Spinal cord (tissue), 10 donors: Measurements from ENCODE around the gene SLC6A7. TPM values are rescaled to one million over a fixed set of nuclear protein-coding genes. Genes with fewer than 3 reads are reported as not detected.

Experiments
- DNase-seq, 6 donors: peaks; one replicate each; pipeline versions ENCODE4 v3.0.0 to v3.0.0-alpha.2; 2013 to 2015; ENCODE audit warnings: low spot score in 6 of 6, low read depth in 4 of 6
- H3K27ac ChIP-seq: one replicate; pipeline ENCODE4 v1.5.1; 2013; ENCODE audit warnings: low read depth, low read length, control low read depth
- H3K27me3 ChIP-seq: one replicate; pipeline ENCODE4 v1.6.1; 2013; ENCODE audit warnings: low read length; ENCODE audit not compliant: control insufficient read depth, insufficient read depth
- H3K36me3 ChIP-seq: one replicate; pipeline ENCODE4 v1.6.1; 2013; ENCODE audit warnings: low read length; ENCODE audit not compliant: control insufficient read depth, insufficient read depth
- H3K4me1 ChIP-seq: one replicate; pipeline ENCODE4 v1.6.1; 2013; ENCODE audit warnings: low read length; ENCODE audit not compliant: control insufficient read depth, insufficient read depth
- H3K4me3 ChIP-seq: one replicate; pipeline ENCODE4 v1.5.1; 2013; ENCODE audit warnings: low read depth, low read length, control low read depth
- H3K9me3 ChIP-seq: one replicate; pipeline ENCODE4 v1.6.1; 2013; ENCODE audit warnings: low read length; ENCODE audit not compliant: control insufficient read depth, insufficient read depth
- WGBS: methylation state at CpG from one replicate; pipeline ENCODE4 v1.1.5; 2013; ENCODE audit warnings: missing lambda C conversion rate; ENCODE audit not compliant: insufficient coverage; 5-methylcytosine and 5-hydroxymethylcytosine counted together
- long read RNA-seq, 4 donors: transcript quantifications; one replicate each; lab custom pipeline, GENCODE V29; 2026
- polyA plus RNA-seq, 2 donors: library from polyadenylated mRNA; unstranded; fragments of 120-200 nt; gene quantifications; one replicate each; pipeline ENCODE4 v1.2.1, GENCODE V29; 2013; ENCODE audit not compliant: insufficient read length in 2 of 2
- total RNA-seq, 2 donors: library from RNA; depleted of rRNA in 1 of 2; stranded (reverse); fragments of 120-200 nt in 1 of 2; fragments of >200 nt in 1 of 2; gene quantifications; one replicate each; pipeline versions ENCODE4 v1.2.3 to v1.2.4, GENCODE V29; 2013 to 2014
- donor health status: healthy.

Gene SLC6A7
- 10 to 100 TPM in 1 of 2 donors, 1 to 10 TPM in 1; 4.4 to 11.3 TPM for total RNA-seq
- polyA plus RNA-seq, result 10 to 100 TPM; 23.1 to 33.1 TPM
- long read RNA-seq, donor 1, partial matches to known transcripts, result 0 of 5 reads
- long read RNA-seq, donor 1, other reads (novel, unspliced or antisense), result 0 of 5 reads
- long read RNA-seq, donor 2, result 0 reads
- long read RNA-seq, donor 3, partial matches to known transcripts, result 0 of 1 reads
- long read RNA-seq, donor 3, other reads (novel, unspliced or antisense), result 0 of 1 reads
- long read RNA-seq, donor 4, result 0 reads

DNA sequence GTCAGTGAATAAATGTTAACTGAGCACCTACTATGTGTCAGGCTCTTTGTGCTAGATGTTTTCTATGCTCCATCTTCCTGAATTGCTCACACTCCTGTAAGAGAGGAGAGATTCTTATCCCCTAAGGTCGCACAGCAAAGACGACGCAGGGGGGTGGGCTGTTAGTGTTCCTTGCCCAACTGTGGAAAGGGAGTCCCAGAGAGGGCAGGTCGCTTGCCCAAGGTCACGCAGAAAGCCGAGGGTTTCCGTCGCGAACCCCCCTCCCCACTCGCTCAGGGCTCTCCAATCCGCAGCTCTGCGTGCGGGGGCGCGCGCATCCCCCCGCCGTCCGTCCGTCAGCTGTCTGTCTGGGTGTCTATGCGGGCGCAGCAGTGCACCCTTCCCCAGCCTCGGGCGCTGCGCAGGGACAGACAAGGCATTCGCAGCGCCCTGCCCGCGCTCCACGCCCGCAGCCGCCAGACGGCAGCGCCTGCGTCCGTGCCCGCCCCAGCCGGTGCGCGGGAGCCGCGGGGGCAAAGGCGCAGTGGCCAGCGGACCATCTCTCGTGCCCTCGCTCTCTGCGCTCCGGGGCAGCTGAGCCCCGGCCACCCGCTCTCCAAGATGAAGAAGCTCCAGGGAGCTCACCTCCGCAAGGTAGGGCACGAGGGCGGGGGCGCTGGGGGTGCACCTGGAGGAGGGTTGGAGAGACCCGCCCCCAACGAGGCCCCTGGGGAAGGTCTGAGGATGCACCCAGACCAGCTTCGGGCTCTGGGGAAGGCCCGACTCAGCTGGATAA is at the start of gene SLC6A7:
Gene SLC6A7 (plus strand): TSS at position 335 of the 775 bp plus-strand sequence. CDS start 266 bp downstream, at position 601.
- Histone ChIP-seq H3K4me1 (peaks cover 39% of the 10 kb centered on the region), H3K27ac (no peak within 1 kb of the TSS), H3K9me3 (no peaks in the 10 kb centered on the region), H3K36me3 (no peaks in the 10 kb centered on the region), H3K4me3 (peak within 1 kb of the TSS; percentile 21), H3K27me3 (peaks cover 32% of the 10 kb centered on the region)
- DNase-seq, result no peak
- under 1% methylated on average over 58 of the region's 58 CpGs for WGBS

- no peaks in the 10 kb centered on the region for H3K9me3 ChIP-seq
- WGBS, result 50% methylated on average over 11 of the region's 11 CpGs
- no peak overlapping the region for H3K4me3 ChIP-seq
- H3K4me1 ChIP-seq, result peaks cover 89% of the 10 kb centered on the region
- peak overlapping the region; percentile 82 for H3K27ac ChIP-seq
- no peaks in the 10 kb centered on the region for H3K27me3 ChIP-seq
- peaks cover 20% of the 10 kb centered on the region for H3K36me3 ChIP-seq
- DNase-seq, result no peak
Measured at GRCh38 chr5:150140830-150141229, 49.0 kb upstream of the SLC6A7 start.

DNA sequence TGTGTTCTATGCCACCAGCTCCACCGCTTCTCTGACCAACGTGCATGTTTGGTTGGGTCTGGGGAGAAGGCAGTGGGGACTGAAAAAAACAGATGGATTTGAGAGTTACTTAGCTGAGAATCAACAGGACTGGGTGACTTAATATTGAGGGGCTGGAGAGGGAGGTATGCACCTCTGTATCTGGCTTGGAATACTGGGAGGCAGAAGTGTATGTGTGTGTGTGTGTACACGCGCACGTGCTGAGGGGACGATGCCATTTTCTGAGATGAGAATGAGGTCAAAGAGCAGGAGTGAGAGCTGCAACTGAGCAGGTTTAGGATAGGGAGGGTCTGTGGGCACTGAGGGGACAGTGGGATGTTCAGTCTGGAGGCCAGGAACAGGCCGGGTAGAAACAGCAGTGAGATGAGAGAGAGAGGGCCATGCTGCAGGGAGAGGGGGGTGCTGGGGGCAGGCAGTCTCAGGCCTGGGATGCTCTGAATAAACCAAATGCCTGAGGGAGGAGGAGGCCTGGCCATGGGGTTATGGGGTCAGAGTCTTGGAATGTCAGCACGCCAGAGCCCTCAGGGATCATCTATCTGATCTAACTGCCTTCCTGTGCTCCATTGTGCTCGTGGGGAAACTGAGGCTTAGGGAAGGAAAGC is 48.2 kb upstream of the SLC6A7 start:
- Histone ChIP-seq H3K36me3 (peaks cover 14% of the 10 kb centered on the region), H3K9me3 (no peaks in the 10 kb centered on the region), H3K4me1 (peaks cover 88% of the 10 kb centered on the region), H3K27me3 (no peaks in the 10 kb centered on the region), H3K4me3 (no peak overlapping the region), H3K27ac (peak overlapping the region; percentile 92)
- 65% methylated on average over 9 of the region's 9 CpGs for WGBS
- DNase-seq, result no peak

GRCh38 chr5:150142185-150142958 is 47.5 kb upstream of the SLC6A7 start:
- WGBS, result 84% methylated on average over 9 of the region's 14 CpGs
- Histone ChIP-seq H3K27me3 (no peaks in the 10 kb centered on the region), H3K4me3 (no peak overlapping the region)

GRCh38 chr5:150142959-150143349 is 46.9 kb upstream of the SLC6A7 start:
- Histone ChIP-seq H3K4me3 (no peak overlapping the region), H3K9me3 (no peaks in the 10 kb centered on the region), H3K27ac (peak overlapping the region; percentile 92), H3K27me3 (no peaks in the 10 kb centered on the region), H3K36me3 (peaks cover 5% of the 10 kb centered on the region), H3K4me1 (peaks cover 88% of the 10 kb centered on the region)
- no CpG with 5 or more reads among the region's 4 CpGs for WGBS
- no peak for DNase-seq

More at GRCh38 chr5:150142185-150142958, 47.5 kb upstream of the SLC6A7 start:
- Histone ChIP-seq H3K4me1 (peaks cover 88% of the 10 kb centered on the region), H3K9me3 (no peaks in the 10 kb centered on the region), H3K27ac (peak overlapping the region; percentile 92), H3K36me3 (peaks cover 7% of the 10 kb centered on the region)
- DNase-seq, result no peak

GRCh38 chr5:150143350-150144245 is 46.3 kb upstream of the SLC6A7 start:
- H3K27me3 ChIP-seq, result no peaks in the 10 kb centered on the region
- H3K4me1 ChIP-seq, result peaks cover 88% of the 10 kb centered on the region
- no peaks in the 10 kb centered on the region for H3K9me3 ChIP-seq
- peaks cover 5% of the 10 kb centered on the region for H3K36me3 ChIP-seq
- no peak overlapping the region for H3K4me3 ChIP-seq
- 46% methylated on average over 16 of the region's 20 CpGs for WGBS
- no peak for DNase-seq
- peak overlapping the region; percentile 92 for H3K27ac ChIP-seq

DNA sequence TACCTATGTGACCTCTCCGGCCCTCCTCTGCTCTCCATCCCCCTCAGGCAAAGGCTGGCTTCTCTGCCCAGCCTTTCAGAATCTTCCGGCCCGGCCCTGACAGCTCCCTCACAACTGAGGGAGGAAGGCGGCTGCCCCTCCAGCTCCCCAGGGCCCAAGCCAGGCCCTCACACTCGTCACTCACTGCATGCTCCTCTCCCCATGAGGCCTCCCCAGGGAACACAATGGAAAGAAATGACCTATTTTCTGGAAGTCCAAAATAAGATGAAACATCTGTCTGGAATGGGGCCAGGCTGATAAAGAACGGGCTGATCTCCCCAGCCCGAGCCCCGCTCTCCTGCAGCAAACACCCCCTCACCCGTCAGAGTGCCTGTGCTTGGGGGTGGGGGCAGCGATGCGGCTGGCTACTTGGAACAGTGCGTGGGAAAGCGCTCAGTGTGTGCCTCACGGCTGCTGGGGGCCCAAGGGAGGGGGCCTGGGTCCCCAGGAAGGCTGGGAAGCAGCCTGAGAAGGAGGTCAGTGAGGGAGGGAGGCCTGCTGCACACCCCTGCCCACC is 45.5 kb upstream of the SLC6A7 start:
- Histone ChIP-seq H3K9me3 (no peaks in the 10 kb centered on the region), H3K27ac (peak overlapping the region; percentile 92), H3K27me3 (no peaks in the 10 kb centered on the region), H3K4me3 (no peak overlapping the region), H3K36me3 (peaks cover 5% of the 10 kb centered on the region), H3K4me1 (peaks cover 87% of the 10 kb centered on the region)
- peak in 2 of 6 donors; percentile 52 to 59 for DNase-seq
- 23% methylated on average over 8 of the region's 14 CpGs for WGBS

DNA sequence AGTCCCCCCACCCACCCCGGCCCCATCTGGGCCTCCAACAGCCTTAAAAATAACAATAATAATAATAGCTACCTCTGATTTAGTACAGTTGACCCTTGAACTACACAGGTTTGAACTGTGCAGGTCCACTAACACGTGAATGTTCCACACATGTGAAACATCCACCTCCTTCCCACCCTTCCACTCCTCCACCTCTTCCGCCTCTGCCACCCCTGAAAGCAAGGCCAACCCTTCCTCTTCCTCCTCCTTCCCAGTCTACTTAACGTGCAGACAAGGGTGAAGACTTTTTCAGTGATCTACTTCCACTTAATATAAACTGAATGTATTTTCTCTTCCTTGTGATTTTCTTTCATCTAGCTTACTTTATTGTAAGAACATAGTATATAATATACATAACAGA is 45.0 kb upstream of the SLC6A7 start:
- 90% methylated on average over 1 of the region's 4 CpGs for WGBS
- no peak overlapping the region for H3K4me3 ChIP-seq

More for the DNA sequence above, 45.0 kb upstream of the SLC6A7 start:
- DNase-seq, result no peak
- Histone ChIP-seq H3K27ac (peak overlapping the region; percentile 92), H3K9me3 (no peaks in the 10 kb centered on the region), H3K4me1 (peaks cover 86% of the 10 kb centered on the region), H3K27me3 (no peaks in the 10 kb centered on the region), H3K36me3 (peaks cover 5% of the 10 kb centered on the region)
